ENCODE results near the gene SPATA25.
A peak's percentile ranks its signal among the peaks of the same experiment; 100 is the strongest.

The SPATA25 gene

DNA sequence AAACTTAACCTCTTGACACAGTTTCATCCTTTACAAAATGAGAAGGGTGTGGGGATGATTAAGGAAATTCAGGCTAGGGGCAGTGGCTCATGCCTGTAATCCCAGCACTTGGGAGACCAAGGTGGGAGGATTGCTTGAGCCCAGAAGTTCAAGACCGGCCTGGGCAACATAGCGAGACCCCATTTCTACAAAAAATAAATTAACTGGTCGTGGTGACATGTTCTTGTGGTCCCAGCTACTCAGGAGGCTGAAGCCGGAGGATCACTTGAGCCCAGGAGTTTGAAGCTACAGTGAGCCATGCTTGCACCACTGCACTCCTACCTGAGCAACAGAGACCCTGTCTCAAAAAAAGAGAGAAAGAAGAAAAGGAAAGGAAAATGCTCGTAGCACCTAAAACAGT lies 21.0 kb downstream of the SPATA25 start:
- no peak for DNase-seq (ENCODE audit: low read depth in 2 of 2)

DNA sequence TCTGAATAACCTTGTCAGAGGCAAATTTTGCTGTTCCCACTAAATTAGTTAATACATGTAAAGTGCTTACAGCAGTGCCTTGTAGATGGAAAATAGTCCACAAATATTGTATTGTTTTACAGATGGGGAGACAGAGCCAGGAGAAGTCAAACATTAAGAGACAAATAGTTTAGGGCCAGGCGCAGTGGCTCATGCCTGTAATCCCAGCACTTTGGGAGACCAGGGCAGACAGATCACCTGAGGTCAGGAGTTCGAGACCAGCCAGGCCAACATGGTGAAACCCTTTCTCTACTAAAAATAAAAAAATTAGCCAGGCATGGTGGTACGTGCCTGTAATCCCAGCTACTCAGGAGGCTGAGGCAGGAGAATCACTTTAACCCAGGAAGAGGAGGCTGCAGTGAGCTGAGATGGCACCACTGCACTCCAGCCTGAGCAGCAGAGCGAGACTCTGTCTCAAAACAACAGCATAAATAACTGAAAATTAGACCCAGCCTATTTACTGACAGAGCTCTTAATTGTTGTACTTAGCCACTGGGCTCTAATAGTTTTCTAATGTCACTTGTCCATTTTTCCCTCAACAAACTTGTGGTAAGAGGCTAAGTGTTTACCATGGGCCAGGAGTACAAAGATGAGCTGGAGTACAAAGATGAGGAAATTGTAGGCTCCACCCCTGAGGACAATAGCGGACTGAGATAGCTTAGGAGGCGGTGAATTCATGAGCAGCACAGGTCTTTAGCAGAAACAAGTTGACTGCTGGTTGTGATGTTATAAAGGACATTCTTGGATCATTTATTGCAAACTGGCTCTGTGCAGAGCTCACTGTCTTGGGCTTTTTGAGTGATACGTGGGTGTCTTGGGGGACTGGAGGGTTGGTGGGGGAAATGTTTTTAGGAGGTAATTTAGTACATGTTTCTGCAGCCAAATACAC lies 23.6 kb downstream of the SPATA25 start:
- no peak for DNase-seq (ENCODE audit: low read depth in 2 of 2)

DNA sequence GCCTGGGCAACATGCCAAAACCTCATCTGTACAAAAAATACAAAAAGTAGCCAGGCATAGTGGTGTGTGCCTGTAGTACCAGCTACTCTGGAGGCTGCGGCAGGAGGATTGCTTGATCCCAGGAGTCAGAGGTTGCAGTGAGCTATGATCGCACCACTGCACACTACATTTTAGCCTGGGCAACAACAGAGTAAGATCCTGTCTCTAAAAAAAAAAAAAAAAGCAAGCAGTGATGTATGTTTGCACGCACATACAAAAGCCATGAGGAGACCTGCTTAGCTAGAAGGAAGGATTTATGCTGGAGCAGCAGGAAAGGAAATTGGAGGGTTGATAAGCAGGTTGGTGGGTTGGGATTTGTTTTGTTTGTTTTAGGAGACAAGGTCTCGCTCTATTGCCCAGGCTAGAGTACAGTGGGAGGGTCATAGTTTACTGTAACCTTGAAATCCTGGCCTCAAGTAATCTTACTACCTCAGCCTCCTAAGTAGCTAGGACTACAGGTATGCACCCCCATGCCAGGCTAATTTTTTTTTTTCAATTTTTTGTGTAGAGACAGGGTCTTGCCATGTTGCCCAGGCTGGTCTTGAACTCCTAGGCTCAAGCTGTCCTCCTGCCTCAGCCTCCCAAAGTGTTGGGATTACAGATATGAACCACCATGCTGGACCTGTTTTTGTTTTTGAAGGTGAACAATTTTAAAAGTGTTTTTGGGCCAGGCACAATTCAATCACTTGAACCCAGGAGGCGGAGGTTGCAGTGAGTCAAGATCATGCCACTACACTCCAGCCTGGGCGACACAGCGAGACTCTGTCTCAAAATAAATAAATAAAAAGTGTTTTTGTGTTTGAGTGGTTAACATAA lies 26.0 kb downstream of the SPATA25 start:
- no peak for DNase-seq (ENCODE audit: low read depth in 2 of 2)

DNA sequence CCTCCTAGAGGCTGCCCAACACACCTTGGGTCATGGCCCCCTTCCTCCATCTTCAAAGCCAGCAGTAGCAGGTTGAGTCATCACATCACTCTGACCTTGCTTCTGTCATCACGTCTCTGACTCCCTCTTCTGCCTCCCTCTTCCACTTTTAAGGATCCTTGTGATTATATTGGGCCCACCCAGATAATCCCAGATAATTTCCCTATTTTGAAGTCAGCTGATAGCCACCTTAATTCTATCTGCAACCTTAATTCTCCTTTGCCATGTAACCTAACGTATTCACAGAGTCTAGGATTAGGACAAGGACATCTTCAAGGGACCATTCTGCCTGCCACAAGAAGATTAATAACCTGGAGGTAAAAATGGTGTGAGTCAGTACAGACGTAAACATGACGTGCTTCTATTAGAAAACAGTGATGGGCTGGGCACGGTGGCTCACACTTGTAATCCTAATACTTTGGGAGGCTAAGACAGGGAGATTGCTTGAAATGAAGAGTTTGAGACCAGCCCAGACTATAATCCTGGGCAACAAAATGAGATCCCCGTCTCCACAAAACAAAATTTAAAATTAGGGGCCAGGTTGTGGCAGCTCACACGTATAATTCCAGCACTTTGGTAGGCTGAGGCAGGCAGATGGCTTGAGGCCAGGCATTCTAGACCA lies 26.7 kb downstream of the SPATA25 start:
- DNase-seq (ENCODE audit: low read depth in 2 of 2) = no peak

DNA sequence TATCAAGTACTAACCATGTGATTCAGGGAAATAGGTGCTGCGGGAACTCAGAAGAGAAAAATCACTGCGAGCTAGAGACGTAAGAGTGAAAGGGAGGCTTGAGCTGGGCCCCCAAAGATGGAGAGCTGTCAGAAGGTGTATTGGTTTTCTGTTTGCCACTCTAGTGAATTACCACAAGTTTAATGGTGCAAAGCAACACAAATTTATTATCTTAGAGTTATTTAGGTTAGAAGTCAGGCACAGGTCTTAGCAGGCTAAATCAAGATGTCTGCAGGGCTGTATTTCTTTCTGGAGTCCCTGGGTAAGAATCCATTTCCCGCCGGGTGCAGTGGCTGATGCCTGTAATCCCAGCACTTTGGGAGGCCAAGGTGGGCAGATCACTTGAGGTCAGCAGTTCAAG lies 27.5 kb downstream of the SPATA25 start:
- DNase-seq (ENCODE audit: low read depth in 2 of 2) = no peak

DNA sequence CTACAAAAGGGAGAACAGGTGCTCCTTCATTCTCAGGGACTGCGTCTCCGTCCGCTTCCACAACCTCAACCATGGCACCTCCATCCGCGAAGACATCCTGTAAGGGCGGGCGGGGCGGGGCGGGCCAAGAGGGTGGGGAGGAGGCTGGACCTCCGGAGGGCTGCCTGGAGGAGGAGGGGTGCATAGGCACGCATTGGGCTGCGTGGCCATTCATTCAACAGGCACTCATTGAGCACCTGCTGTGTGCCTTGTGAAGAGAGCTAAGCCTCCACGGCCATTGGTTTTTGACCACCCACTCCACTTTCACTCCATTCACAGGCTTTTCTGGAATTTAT lies 29.6 kb downstream of the SPATA25 start:
- DNase-seq (ENCODE audit: low read depth in 2 of 2) = peak in 1 of 2 donors; percentile 24

DNA sequence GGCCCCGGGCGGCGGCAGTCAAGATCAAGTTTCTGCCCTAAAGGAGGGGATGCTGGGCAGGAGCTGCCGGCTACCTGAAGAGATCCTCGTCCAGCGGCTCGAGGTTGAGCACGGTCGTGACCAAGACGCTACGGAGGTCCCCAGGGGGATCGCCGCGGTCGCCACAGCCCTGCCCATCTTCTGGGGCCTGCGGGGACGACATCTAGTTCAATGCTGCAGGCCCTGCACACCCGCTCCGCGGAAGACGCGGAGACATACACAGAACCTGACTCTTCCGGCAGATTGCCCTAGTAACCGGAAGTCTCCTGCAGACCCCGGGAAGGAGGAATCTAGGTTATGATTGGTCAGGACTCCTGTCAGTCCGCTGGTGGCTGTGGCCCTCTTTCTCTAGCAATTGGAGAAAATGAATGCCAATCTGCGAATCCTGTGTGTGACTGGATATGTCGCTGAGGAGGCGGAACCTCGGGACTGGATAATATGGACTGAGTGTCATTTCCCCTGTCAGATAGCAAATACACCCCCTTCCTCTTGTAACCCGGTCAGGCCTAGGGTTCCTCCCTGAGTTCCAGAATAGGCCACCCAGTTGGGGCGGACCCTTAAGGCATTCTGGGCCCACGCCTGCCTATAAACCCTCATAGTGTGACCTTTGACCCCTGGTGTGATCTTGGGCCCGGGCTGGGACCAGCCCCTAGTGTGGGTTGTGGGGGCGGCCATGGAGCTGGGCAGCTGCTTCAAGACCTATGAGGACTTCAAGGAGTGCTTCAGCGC lies 30.1 kb downstream of the SPATA25 start, which contains the start of the genes ACOT8 and ZSWIM3:
ACOT8 (minus strand) TSS at position 279 of the 768 bp plus-strand sequence; CDS start at position 202, 77 bp downstream.
ZSWIM3 (plus strand) TSS at position 501 of the 768 bp plus-strand sequence; CDS start at position 713, 212 bp downstream.
- peak; percentile 78 to 97 for DNase-seq (ENCODE audit: low read depth in 2 of 2)

DNA sequence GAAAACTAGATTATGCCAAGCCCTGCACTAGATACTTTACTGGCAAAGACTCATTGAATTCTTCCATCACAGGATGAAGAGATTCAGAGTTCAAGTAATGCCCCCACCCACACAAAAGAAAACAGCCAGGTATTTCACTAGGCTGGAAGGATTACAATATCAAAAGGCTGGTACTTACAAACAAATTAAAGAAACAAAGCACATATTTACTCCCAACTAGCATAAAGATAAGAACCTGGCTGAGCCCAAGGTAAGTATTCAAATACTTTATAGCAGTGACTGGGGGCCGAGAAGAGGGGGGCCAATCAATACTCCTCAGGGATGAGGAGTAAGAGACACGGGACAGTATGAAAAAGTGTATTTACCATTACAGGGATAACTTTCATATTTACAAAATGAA lies 33.9 kb downstream of the SPATA25 start:
- DNase-seq (ENCODE audit: low read depth in 2 of 2) = no peak

DNA sequence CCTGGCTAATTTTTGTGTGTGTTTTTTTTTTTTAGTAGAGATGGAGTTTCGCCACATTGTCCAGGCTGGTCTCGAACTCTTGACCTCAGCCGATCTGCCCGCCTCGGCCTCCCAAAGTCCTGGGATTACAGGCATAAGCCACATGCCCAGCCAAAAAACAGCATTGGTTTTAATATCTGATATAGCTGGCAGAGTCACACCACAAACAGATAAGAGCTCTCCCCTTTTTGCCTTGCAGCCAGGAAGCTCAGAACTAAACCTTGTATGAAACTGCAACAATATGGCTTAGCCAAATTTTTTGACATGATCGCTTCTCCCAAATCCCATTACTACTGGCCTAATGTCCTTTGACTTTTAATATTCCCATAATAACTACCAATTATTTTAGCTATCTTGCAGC lies 35.1 kb downstream of the SPATA25 start:
- no peak for DNase-seq (ENCODE audit: low read depth in 2 of 2)

DNA sequence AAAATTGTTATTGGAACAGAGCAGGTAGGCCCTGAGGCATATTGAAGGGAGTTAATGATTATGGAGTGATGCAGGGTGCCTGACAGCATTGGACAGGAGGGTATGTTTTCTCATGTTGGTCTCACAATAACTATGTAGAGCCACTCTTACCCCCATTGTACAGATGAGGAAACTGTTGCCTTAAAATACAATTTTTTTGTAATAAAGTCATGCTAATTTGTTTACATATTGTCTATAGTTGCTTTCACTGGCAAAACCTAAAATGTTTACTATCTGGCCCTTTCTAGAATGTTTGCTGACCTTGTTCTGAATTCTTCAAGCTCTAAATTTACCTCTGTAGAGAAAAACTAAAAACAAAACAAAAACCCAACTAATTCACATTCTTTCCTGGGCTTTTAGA lies 35.9 kb downstream of the SPATA25 start:
- no peak for DNase-seq (ENCODE audit: low read depth in 2 of 2)

DNA sequence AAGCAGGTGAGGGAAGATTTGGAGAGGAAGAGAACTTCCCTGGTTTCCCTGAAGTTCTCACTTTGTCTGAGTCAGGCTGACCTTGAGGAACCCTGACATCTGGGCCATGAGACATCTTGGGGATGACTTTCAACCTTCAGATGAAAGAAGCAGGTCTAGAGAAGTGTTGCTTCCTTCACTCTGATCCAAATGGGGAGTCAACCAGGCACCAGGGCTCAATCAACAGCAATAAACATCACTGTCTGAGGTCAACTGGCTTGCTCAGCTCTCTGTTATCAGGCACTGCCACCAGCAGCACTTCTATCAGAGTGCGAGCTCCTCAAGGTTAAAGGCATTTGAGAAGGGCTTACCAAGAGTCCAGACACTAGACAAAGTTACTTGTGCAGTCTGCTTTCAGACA lies 36.5 kb downstream of the SPATA25 start:
- no peak for DNase-seq (ENCODE audit: low read depth in 2 of 2)

DNA sequence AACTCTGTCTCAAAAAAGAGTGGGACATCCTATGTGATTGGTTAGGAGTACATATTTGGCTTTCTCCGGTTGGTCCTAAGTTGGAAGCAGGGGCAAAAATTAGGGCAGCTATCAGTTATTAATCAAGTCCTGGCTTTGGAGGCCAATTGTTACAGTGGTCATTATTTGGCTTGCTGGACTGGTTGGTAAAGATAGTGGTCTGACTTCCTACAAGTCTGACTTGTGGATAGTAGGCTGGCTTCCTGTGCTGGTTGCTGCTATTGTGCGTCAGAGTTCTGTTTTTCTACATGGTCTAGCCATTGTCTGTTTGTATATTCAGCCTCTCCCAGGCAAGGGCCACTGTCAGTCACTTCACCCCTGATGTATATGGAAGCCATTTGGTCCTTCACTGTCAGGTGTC lies 37.2 kb downstream of the SPATA25 start:
- DNase-seq (ENCODE audit: low read depth in 2 of 2) = no peak

DNA sequence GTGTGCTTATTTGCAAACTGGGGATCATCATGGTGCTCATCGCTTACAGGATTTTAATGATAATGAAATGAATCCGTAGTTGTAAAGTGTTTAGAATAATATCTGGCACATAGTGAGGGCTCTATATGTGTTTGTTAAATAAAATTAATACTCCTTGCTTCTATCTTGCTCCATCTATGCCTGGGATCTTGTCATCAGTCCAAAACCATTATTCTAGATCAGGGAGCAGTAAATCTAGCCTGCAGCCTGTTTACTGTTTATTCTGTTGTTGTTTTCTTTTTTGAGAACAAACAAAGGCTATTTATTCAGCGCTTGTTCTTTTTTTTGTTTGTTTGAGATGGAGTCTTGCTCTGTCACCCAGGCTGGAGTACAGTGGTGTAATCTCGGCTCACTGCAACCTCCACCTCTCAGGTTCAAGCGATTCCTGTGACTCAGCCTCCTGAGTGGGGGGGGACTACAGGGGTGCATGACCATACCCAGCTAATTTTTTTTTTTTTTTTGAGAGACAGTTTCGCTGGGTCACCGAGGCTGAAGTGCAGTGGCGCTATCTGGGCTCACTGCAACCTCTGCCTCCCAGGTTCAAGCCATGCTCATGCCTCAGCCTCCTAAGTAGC lies 38.3 kb downstream of the SPATA25 start:
- no peak for DNase-seq (ENCODE audit: low read depth in 2 of 2)

DNA sequence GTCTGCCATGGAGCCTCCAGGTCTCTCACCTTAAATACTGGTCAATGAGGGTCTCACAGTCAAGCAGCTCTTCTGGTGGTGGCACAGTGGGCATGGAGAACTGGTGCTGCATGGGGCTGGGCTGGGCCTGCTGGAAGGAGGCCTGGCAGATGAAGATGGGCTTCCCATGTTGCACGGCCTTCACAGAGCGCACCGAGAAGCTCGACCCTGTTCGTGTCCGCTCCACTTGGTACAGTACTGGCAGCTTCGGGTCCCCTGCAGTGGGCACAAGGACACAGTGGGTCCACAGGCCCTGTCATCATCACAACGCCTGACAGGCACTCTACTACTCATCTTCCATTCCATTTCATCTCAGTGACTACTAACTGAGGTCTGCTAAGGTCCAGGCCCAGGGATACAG lies 39.0 kb downstream of the SPATA25 start:
- DNase-seq (ENCODE audit: low read depth in 2 of 2) = no peak

DNA sequence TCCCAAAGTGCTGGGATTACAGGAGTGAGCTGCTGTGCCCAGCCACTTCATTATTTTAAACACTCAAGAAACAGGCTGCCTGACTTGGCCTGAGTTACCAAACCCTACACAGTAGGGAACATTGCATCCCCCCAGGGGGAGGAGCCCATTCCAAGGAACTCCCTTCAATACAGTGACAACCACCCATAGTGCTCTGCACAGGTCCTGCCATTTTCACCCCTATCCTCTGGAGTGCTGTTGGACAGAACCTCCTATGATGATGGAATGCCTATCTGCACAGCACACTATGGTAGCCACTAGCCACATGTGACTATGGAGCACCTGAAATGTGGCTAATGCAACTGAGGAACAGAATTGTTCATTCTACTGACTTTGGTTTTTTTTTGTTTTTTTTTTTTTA lies 42.0 kb downstream of the SPATA25 start:
- no peak for DNase-seq (ENCODE audit: low read depth in 2 of 2)

DNA sequence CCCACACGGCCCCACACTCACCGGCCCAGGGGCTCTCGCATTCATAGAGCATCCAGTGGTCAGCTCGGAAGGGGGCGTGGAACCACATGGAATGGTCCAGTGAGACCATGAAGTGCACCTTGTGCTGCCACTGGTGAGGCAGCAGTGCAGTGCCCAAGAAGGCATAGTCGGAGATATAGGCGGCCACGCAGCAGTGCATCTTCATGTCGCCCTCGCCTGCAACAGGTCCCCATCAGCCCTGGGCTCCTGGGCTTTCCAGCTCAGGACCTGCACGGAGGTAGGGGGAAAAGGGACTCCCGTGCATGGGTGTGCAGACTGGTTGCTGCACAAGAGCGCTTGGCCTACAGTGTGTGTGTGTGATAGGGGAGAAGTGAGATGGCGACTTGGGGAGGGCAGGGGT lies 43.9 kb downstream of the SPATA25 start:
- DNase-seq (ENCODE audit: low read depth in 2 of 2) = no peak

DNA sequence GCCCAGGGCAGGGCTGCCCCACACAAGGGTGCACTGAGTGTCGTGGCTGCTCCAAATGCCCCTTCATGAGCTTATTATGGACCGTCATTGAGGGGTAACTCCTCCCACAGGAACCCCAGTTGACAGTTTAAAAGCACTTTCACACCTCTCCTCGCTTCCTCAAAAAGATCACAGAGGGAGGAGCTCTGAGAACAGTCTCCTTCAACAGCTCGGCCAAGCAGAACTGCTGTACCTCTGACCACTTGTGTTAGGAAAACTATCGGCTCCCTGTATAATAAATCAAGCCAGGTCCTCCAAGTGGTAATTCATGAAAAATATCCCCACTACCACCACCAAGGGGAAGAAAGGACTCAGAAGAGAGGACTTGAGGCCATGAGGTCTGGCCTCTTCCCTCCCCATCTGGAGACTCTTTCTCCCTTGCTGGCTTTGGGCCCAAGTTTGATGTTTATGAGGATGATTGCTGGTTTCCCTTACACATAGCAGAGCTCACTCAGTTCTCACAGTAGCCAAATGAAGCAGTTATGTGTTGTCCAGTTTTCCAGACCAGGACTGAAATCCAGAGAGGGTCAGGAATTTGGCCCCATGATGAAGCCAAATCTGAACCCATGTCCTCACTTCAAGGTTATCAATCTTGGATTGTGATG lies 45.1 kb downstream of the SPATA25 start:
- no peak for DNase-seq (ENCODE audit: low read depth in 2 of 2)

DNA sequence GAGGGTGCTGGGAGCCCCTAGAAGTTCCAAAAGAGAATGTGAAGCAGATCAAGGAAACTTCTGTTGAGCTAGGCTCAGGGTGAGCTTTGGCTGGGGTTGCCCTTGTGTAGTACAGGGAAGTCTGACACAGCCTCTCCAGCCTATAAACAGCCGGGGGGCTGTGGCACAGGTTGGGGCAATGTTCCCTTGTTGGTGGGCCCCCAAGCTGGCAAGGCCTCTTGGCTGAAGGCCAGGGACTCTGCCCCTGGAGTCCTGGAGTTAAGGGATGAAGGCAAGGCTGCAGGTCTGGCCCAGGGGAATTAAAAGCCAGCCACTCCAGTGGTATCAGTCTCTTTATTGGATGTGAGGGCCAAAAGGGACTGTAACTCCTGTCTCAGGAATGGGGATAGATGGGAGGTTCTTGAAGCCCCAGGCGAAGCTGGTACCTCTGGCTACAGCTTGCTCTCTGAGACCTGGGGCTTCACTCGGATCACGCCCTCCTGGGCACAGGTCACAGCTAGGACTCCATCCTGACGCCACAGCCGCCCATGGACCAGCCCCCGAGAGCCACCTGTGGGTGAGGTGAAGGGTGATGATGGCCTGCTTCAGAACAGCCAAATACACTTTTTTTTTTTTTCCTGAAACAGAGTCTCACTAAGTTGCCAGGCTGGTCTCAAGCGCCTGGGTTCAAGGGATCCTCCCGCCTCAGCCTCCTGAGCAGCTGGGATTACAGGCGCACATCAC lies 45.9 kb downstream of the SPATA25 start:
- no peak for DNase-seq (ENCODE audit: low read depth in 2 of 2)

DNA sequence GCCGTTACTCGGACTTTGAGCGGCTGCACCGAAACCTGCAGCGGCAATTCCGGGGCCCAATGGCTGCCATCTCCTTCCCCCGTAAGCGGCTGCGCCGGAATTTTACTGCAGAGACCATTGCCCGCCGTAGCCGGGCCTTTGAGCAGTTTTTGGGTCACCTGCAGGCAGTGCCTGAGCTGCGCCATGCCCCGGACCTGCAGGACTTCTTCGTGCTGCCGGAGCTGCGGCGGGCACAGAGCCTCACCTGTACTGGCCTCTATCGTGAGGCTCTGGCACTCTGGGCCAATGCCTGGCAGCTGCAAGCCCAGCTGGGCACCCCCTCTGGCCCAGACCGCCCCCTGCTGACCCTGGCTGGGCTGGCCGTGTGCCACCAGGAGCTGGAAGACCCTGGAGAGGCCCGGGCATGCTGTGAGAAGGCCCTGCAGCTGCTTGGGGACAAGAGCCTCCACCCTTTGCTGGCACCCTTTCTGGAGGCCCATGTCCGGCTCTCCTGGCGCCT lies 46.7 kb downstream of the SPATA25 start:
- DNase-seq (ENCODE audit: low read depth in 2 of 2) = no peak

DNA sequence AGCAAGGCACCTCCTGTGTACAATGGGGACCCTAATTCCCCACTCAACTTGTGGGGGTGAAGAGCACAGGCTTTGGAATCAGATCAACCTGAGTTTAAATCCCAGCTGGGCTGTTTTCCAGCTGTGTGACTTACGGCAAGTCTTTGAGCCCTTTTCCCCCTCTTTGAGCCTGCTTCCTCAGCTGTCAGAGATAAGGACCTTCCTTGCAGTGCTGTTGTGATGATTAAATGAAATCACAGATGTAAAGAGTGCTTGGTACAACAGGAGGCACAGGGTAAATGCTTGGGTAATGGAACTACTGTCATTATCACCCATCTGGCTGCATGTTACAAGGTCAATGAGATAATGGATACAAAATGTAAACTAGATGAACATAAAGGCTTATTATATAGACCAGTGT lies 50.6 kb downstream of the SPATA25 start:
- DNase-seq (ENCODE audit: low read depth in 2 of 2) = no peak
